Vagina (tissue), 2 donors: ENCODE measurements around the gene SLPI.

ENCODE experiments used
- CTCF ChIP-seq, 3 experiments: fragments of 450-650 bp in 2 of 3; fragments of 200-600 bp in 1 of 3; sonication (generic) in 1 of 3; IDR thresholded peaks; one replicate each; pipeline ENCODE4 v1.5.1; 2017 to 2019; ENCODE audit warnings: antibody characterized with exemption in 3 of 3, mild to moderate bottlenecking in 2 of 3, moderate library complexity in 2 of 3
- POLR2A ChIP-seq, 2 donors: fragments of 450-650 bp; IDR thresholded peaks; one replicate each; pipeline ENCODE4 v1.6.1; 2017; ENCODE audit warnings: antibody characterized with exemption in 2 of 2, mild to moderate bottlenecking in 2 of 2, moderate library complexity in 2 of 2

- TF ChIP-seq POLR2A (IDR thresholded peaks at IDR 0.05): no peak
- TF ChIP-seq CTCF (IDR thresholded peaks at IDR 0.05): no peak
Measured at GRCh38 chr20:45279992-45280391, 25.6 kb upstream of the SLPI start.
